Progenitor cell of endocrine pancreas (in vitro differentiated cells): Measurements from ENCODE around the gene DTNB. TPM values are rescaled to one million over a fixed set of nuclear protein-coding genes. Genes with fewer than 3 reads are reported as not detected.
"Not testable (repeated sequence)": the region's sequence is repeated elsewhere in the genome, so short reads cannot be mapped to it uniquely, and the experiment has no call there.

Source experiments
- DNase-seq: peaks from one replicate; pipeline ENCODE4 v3.0.0; 2021; ENCODE audit warnings: low spot score; ENCODE audit not compliant: unreplicated experiment
- H3K27ac Mint-ChIP-seq: 2 replicates; pipeline ENCODE4 v1.8.0; 2021; ENCODE audit warnings: mild to moderate bottlenecking, moderate library complexity, mixed read lengths
- H3K27me3 Mint-ChIP-seq: 2 replicates; pipeline ENCODE4 v1.8.0; 2021; ENCODE audit warnings: mixed read lengths
- H3K36me3 Mint-ChIP-seq: 2 replicates; pipeline ENCODE4 v1.8.0; 2022; ENCODE audit warnings: mixed read lengths; ENCODE audit not compliant: insufficient read depth
- H3K4me1 Mint-ChIP-seq: 2 replicates; pipeline ENCODE4 v1.8.0; 2021; ENCODE audit warnings: low read depth, mixed read lengths
- H3K4me3 Mint-ChIP-seq: 2 replicates; pipeline ENCODE4 v1.8.0; 2021; ENCODE audit warnings: low read depth, mild to moderate bottlenecking, moderate library complexity, mixed read lengths
- H3K9me3 Mint-ChIP-seq: 2 replicates; pipeline ENCODE4 v1.8.0; 2021; ENCODE audit warnings: low read depth, mixed read lengths
- CTCF ChIP-seq: fragments of 200-600 bp; sonication (generic); IDR thresholded peaks from one replicate; pipeline ENCODE4 v1.5.0; 2021; ENCODE audit warnings: antibody characterized with exemption, mild to moderate bottlenecking; ENCODE audit not compliant: unreplicated experiment
- total RNA-seq: library from RNA; stranded (reverse); gene quantifications from 2 replicates; pipeline ENCODE4 v1.2.1, GENCODE V29; 2021

Gene DTNB
- total RNA-seq, 1 donor from 2014 or later, result 29.3 TPM

- Mint-ChIP-seq H3K9me3 (no peaks in the 10 kb centered on the region), H3K4me3 (peak overlapping the region; percentile 24), H3K36me3 (no peaks in the 10 kb centered on the region), H3K27ac (peak overlapping the region; percentile 91), H3K4me1 (peaks cover 15% of the 10 kb centered on the region), H3K27me3 (peaks cover 3% of the 10 kb centered on the region)
- TF ChIP-seq CTCF, result no peak
- DNase-seq, result no peak
Measured at GRCh38 chr2:25711675-25712354, 38.4 kb upstream of the DTNB start.

- Mint-ChIP-seq H3K4me3 (no peak overlapping the region), H3K9me3 (no peaks in the 10 kb centered on the region), H3K4me1 (peaks cover 15% of the 10 kb centered on the region), H3K36me3 (no peaks in the 10 kb centered on the region), H3K27me3 (peaks cover 3% of the 10 kb centered on the region), H3K27ac (no peak overlapping the region)
- TF ChIP-seq CTCF, result no peak
- DNase-seq, result no peak
Measured at GRCh38 chr2:25710750-25711149, 37.4 kb upstream of the DTNB start.

GRCh38 chr2:25709349-25709748 lies 36.0 kb upstream of the DTNB start:
- H3K9me3 Mint-ChIP-seq, result no peaks in the 10 kb centered on the region
- TF ChIP-seq CTCF, result no peak

GRCh38 chr2:25707927-25708590 lies 34.7 kb upstream of the DTNB start:
- peak overlapping the region; percentile 69 for H3K27ac Mint-ChIP-seq

More at GRCh38 chr2:25709349-25709748, 36.0 kb upstream of the DTNB start:
- no peak overlapping the region for H3K27ac Mint-ChIP-seq
- H3K4me1 Mint-ChIP-seq, result peaks cover 12% of the 10 kb centered on the region
- no peak overlapping the region for H3K4me3 Mint-ChIP-seq
- no peak for DNase-seq
- no peaks in the 10 kb centered on the region for H3K36me3 Mint-ChIP-seq
- peaks cover 3% of the 10 kb centered on the region for H3K27me3 Mint-ChIP-seq

GRCh38 chr2:25705575-25705974 lies 32.2 kb upstream of the DTNB start:
- not testable (repeated sequence) for H3K27ac Mint-ChIP-seq, H3K27me3 Mint-ChIP-seq, H3K4me1 Mint-ChIP-seq, DNase-seq, H3K9me3 Mint-ChIP-seq, H3K36me3 Mint-ChIP-seq, H3K4me3 Mint-ChIP-seq

More at GRCh38 chr2:25707927-25708590, 34.7 kb upstream of the DTNB start:
- Mint-ChIP-seq H3K36me3 (no peaks in the 10 kb centered on the region), H3K27me3 (peaks cover 3% of the 10 kb centered on the region), H3K4me3 (no peak overlapping the region), H3K4me1 (peaks cover 12% of the 10 kb centered on the region), H3K9me3 (no peaks in the 10 kb centered on the region)
- no peak for TF ChIP-seq CTCF
- no peak for DNase-seq

- Mint-ChIP-seq H3K36me3 (no peaks in the 10 kb centered on the region), H3K27ac (no peak overlapping the region), H3K4me3 (no peak overlapping the region), H3K27me3 (no peaks in the 10 kb centered on the region), H3K4me1 (no peaks in the 10 kb centered on the region), H3K9me3 (no peaks in the 10 kb centered on the region)
- no peak for DNase-seq
- no peak for TF ChIP-seq CTCF
Measured at GRCh38 chr2:25701801-25702200, 28.4 kb upstream of the DTNB start.
